Astrocyte (in vitro differentiated cells and primary cell): ENCODE results near the gene MTCL3.

Source experiments
- DNase-seq: peaks from one replicate; pipeline ENCODE4 v3.0.0-alpha.2; 2010; ENCODE audit warnings: low read depth
- FAIRE-seq: peaks from 2 replicates; lab custom pipeline; 2011; peaks lifted over from hg19 to GRCh38; lab: Jason Lieb, UNC
- H2AFZ ChIP-seq: 2 replicates; pipeline ENCODE4 v1.6.0; 2012; ENCODE audit warnings: low read depth, low read length, inconsistent platforms
- H3K27ac ChIP-seq: 2 replicates; pipeline ENCODE4 v1.5.1; 2011; ENCODE audit warnings: low read depth, low read length, inconsistent platforms
- H3K27me3 ChIP-seq: 2 replicates; pipeline ENCODE4 v1.6.0; 2011; ENCODE audit warnings: low read length, inconsistent platforms; ENCODE audit not compliant: insufficient read depth
- H3K36me3 ChIP-seq: 2 replicates; pipeline ENCODE4 v1.5.1; 2011; ENCODE audit warnings: low read length, inconsistent platforms; ENCODE audit not compliant: insufficient read depth
- H3K4me1 ChIP-seq: 2 replicates; pipeline ENCODE4 v1.5.1; 2011; ENCODE audit warnings: low read length, inconsistent platforms; ENCODE audit not compliant: insufficient read depth
- H3K4me2 ChIP-seq: 2 replicates; pipeline ENCODE4 v1.6.0; 2012; ENCODE audit warnings: low read length, inconsistent platforms
- H3K4me3 ChIP-seq: 2 replicates; pipeline ENCODE4 v1.5.1; 2011; ENCODE audit warnings: low read depth, mild to moderate bottlenecking, low read length, inconsistent platforms; ENCODE audit not compliant: insufficient read depth
- H3K79me2 ChIP-seq: 2 replicates; pipeline ENCODE4 v1.6.0; 2012; ENCODE audit warnings: mild to moderate bottlenecking, low read length, inconsistent platforms; ENCODE audit not compliant: insufficient read depth
- H3K9ac ChIP-seq: 2 replicates; pipeline ENCODE4 v1.6.0; 2012; ENCODE audit warnings: mild to moderate bottlenecking, low read length, inconsistent platforms
- H3K9me3 ChIP-seq: 2 replicates; pipeline ENCODE4 v1.5.1; 2012; ENCODE audit warnings: low read depth, mild to moderate bottlenecking, low read length, inconsistent platforms; ENCODE audit not compliant: insufficient read depth
- H4K20me1 ChIP-seq: 2 replicates; pipeline ENCODE4 v1.6.0; 2012; ENCODE audit warnings: low read length, inconsistent platforms; ENCODE audit not compliant: insufficient read depth
- H3K27ac Mint-ChIP-seq: one replicate; pipeline ENCODE4 v1.8.0; 2021; ENCODE audit warnings: mild to moderate bottlenecking, mixed read lengths; ENCODE audit not compliant: unreplicated experiment
- H3K27me3 Mint-ChIP-seq: one replicate; pipeline ENCODE4 v1.8.0; 2021; ENCODE audit warnings: low read depth, mixed read lengths; ENCODE audit not compliant: unreplicated experiment
- H3K36me3 Mint-ChIP-seq: one replicate; pipeline ENCODE4 v1.8.0; 2021; ENCODE audit warnings: low read depth, mixed read lengths; ENCODE audit not compliant: unreplicated experiment
- H3K4me1 Mint-ChIP-seq: one replicate; pipeline ENCODE4 v1.8.0; 2021; ENCODE audit warnings: low read depth, mixed read lengths; ENCODE audit not compliant: unreplicated experiment
- H3K4me3 Mint-ChIP-seq: one replicate; pipeline ENCODE4 v1.8.0; 2021; ENCODE audit warnings: mild to moderate bottlenecking, moderate library complexity, mixed read lengths; ENCODE audit not compliant: unreplicated experiment
- H3K9me3 Mint-ChIP-seq: one replicate; pipeline ENCODE4 v1.8.0; 2021; ENCODE audit warnings: mild to moderate bottlenecking, mixed read lengths; ENCODE audit not compliant: unreplicated experiment
- EZH2 ChIP-seq: IDR thresholded peaks from 2 replicates; pipeline ENCODE4 v1.6.1; 2012; ENCODE audit warnings: mild to moderate bottlenecking, low read length, inconsistent platforms; ENCODE audit not compliant: insufficient read depth
- TF ChIP-seq, protein P1 (sequence below): IDR thresholded peaks from 2 replicates; pipeline ENCODE4 v1.5.1; 2011; ENCODE audit warnings: low read depth, mild to moderate bottlenecking, inconsistent platforms, low read length, moderate library complexity; ENCODE audit not compliant: insufficient read depth

Gene MTCL3

DNA sequence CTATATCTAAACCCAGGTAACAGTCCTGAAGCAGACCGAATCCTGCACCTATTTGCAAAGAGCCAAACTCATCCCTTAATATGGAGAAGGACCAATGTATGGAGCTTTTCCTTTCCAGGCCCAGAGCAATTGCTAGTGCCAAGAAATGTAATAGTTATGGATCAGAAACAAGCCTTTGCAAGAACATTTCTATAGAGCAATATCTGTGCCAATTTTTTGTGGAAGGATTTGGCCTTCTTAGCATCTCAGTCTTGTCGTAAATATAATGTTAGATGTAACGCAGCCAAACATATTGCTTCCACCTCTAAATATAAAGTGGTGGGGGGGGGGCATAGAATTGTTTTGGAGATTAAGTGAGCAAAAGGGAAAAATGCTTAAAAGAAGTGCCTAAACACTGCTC lies 62.7 kb downstream of the MTCL3 start:
- no peak overlapping the region for H2AFZ ChIP-seq
- Mint-ChIP-seq H3K4me3 (no peak overlapping the region), H3K27ac (no peak overlapping the region), H3K27me3 (no peaks in the 10 kb centered on the region), H3K36me3 (peaks cover 5% of the 10 kb centered on the region), H3K4me1 (peaks cover 16% of the 10 kb centered on the region), H3K9me3 (no peaks in the 10 kb centered on the region)
- no peaks in the 10 kb centered on the region for H4K20me1 ChIP-seq
- H3K27ac ChIP-seq, result no peak overlapping the region
- DNase-seq (no peak), FAIRE-seq (no peak)
- no peaks in the 10 kb centered on the region for H3K4me1 ChIP-seq
- H3K4me2 ChIP-seq, result no peak overlapping the region
- no peaks in the 10 kb centered on the region for H3K79me2 ChIP-seq
- H3K4me3 ChIP-seq, result no peak overlapping the region
- H3K36me3 ChIP-seq, result peaks cover under 1% of the 10 kb centered on the region
- H3K9ac ChIP-seq, result no peak overlapping the region
- H3K27me3 ChIP-seq, result no peaks in the 10 kb centered on the region
- TF ChIP-seq, protein P1, sequence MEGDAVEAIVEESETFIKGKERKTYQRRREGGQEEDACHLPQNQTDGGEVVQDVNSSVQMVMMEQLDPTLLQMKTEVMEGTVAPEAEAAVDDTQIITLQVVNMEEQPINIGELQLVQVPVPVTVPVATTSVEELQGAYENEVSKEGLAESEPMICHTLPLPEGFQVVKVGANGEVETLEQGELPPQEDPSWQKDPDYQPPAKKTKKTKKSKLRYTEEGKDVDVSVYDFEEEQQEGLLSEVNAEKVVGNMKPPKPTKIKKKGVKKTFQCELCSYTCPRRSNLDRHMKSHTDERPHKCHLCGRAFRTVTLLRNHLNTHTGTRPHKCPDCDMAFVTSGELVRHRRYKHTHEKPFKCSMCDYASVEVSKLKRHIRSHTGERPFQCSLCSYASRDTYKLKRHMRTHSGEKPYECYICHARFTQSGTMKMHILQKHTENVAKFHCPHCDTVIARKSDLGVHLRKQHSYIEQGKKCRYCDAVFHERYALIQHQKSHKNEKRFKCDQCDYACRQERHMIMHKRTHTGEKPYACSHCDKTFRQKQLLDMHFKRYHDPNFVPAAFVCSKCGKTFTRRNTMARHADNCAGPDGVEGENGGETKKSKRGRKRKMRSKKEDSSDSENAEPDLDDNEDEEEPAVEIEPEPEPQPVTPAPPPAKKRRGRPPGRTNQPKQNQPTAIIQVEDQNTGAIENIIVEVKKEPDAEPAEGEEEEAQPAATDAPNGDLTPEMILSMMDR, result no peak
- TF ChIP-seq EZH2, result no peak
- H3K9me3 ChIP-seq, result no peaks in the 10 kb centered on the region

DNA sequence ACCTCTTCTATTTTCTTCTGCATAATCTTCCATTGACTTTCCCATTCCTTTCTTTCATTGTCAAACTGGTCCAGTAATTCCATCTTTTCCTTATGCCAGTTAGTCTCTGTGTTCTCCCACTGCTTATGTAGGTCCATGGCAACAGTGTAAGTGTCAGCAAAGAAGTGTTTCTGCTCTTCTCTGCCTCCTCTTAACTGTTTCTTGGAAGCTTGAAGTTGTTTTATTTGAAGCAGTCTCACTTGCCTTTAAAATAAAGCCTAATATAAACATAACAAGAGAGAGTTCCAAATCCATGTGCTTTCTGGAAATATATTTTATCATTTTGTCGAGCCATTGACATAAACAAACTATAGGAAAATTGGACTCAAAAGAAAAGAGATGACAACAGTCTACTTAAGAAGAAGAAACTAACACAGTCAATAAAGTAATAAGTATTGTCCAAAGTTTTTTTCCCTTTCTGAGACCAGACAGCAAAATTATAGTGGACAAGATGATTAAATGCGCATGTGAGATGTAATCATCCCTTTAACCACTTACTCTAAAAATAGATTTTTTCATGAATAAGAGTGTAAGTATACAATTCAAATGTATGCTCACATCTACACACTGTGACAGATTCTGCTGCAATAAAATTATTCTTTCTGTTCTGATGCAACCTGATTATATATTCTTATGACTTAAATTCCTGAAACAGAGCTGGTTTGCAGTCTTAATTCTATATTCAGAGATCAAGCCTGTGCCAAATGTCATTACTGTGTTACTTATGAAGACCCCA lies 65.1 kb downstream of the MTCL3 start:
- H3K27me3 ChIP-seq, result no peaks in the 10 kb centered on the region
- no peak for TF ChIP-seq EZH2
- TF ChIP-seq, protein P1, result no peak
- no peak overlapping the region for H3K4me3 Mint-ChIP-seq
- H3K9me3 Mint-ChIP-seq, result no peaks in the 10 kb centered on the region
- H3K4me2 ChIP-seq, result no peak overlapping the region
- no peaks in the 10 kb centered on the region for H3K4me1 ChIP-seq
- H3K27ac ChIP-seq, result no peak overlapping the region
- no peaks in the 10 kb centered on the region for H3K79me2 ChIP-seq
- DNase-seq, result no peak
- peaks cover 14% of the 10 kb centered on the region for H3K4me1 Mint-ChIP-seq
- no peaks in the 10 kb centered on the region for H3K9me3 ChIP-seq
- H3K36me3 Mint-ChIP-seq, result peaks cover 7% of the 10 kb centered on the region
- H3K27me3 Mint-ChIP-seq, result no peaks in the 10 kb centered on the region
- no peak overlapping the region for H3K4me3 ChIP-seq
- H3K27ac Mint-ChIP-seq, result no peak overlapping the region
- H2AFZ ChIP-seq, result no peak overlapping the region
- H3K9ac ChIP-seq, result no peak overlapping the region
- H3K36me3 ChIP-seq, result peaks cover 13% of the 10 kb centered on the region
- no peaks in the 10 kb centered on the region for H4K20me1 ChIP-seq
- no peak for FAIRE-seq

DNA sequence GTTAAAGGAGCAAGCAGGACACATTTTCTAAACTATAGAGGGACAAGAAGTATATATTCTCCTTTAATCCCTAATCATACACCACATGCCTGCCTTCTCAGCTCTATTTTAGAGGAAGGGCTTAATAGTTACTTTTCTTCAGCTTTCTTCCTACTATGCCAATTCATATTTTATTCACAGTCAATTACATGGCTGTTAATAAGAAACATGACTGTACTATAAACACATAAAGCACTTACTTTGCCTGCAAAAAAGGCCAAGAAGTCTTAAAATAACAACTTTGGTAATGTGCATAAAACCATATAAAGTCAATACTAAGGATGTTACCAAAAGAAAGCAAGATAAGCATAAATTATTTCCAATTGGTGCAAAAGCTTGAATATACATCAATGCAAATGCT lies 66.3 kb downstream of the MTCL3 start:
- Histone ChIP-seq H3K4me3 (no peak overlapping the region), H3K79me2 (no peaks in the 10 kb centered on the region), H3K4me2 (no peak overlapping the region), H3K4me1 (no peaks in the 10 kb centered on the region), H3K27ac (no peak overlapping the region), H3K36me3 (peaks cover 13% of the 10 kb centered on the region), H3K27me3 (no peaks in the 10 kb centered on the region), H3K9me3 (no peaks in the 10 kb centered on the region), H3K9ac (no peak overlapping the region), H4K20me1 (no peaks in the 10 kb centered on the region), H2AFZ (no peak overlapping the region)
- Mint-ChIP-seq H3K4me3 (no peak overlapping the region), H3K27ac (no peak overlapping the region), H3K9me3 (no peaks in the 10 kb centered on the region), H3K27me3 (no peaks in the 10 kb centered on the region), H3K36me3 (peaks cover 9% of the 10 kb centered on the region), H3K4me1 (peaks cover 4% of the 10 kb centered on the region)
- DNase-seq (no peak), FAIRE-seq (no peak)
- TF ChIP-seq, protein P1, result no peak
- TF ChIP-seq EZH2, result no peak
